Keratinocyte (primary cell): Measurements from ENCODE around the gene CA14. TPM values are rescaled to one million over a fixed set of nuclear protein-coding genes. Genes with fewer than 3 reads are reported as not detected.

Experiments used
- DNase-seq: peaks from one replicate; pipeline ENCODE4 v3.0.0-alpha.2; 2011; ENCODE audit warnings: low read depth, missing footprints, low spot score
- FAIRE-seq: peaks from 2 replicates; lab custom pipeline; 2011; peaks lifted over from hg19 to GRCh38; lab: Jason Lieb, UNC
- H2AFZ ChIP-seq: 2 replicates; pipeline ENCODE4 v1.6.0; 2012; ENCODE audit warnings: low read length, control low read depth, inconsistent platforms; ENCODE audit not compliant: control insufficient read depth
- H3K27ac ChIP-seq: 2 replicates; pipeline ENCODE4 v1.5.1; 2011; ENCODE audit warnings: low read length; ENCODE audit not compliant: control insufficient read depth, insufficient read depth
- H3K27me3 ChIP-seq: 3 replicates; pipeline ENCODE4 v1.6.0; 2011; ENCODE audit warnings: low read length; ENCODE audit not compliant: control insufficient read depth, insufficient read depth; ENCODE audit errors: extremely low read depth
- H3K36me3 ChIP-seq, 2 experiments: 2 replicates in 1 of 2; 3 replicates in 1 of 2; pipeline ENCODE4 v1.5.1; 2011; ENCODE audit warnings: low read length in 2 of 2, mild to moderate bottlenecking in 1 of 2; ENCODE audit not compliant: control insufficient read depth in 2 of 2, insufficient read depth in 2 of 2; ENCODE audit errors: extremely low read depth in 1 of 2
- H3K4me1 ChIP-seq: 3 replicates; pipeline ENCODE4 v1.5.1; 2011; ENCODE audit warnings: low read length; ENCODE audit not compliant: control insufficient read depth, insufficient read depth; ENCODE audit errors: extremely low read depth
- H3K4me2 ChIP-seq: 3 replicates; pipeline ENCODE4 v1.6.0; 2011; ENCODE audit warnings: low read depth, low read length; ENCODE audit not compliant: control insufficient read depth, insufficient read depth; ENCODE audit errors: extremely low read depth
- H3K4me3 ChIP-seq, 3 experiments: fragments of 200-600 bp in 1 of 3; sonication (generic) in 1 of 3; 2 replicates in 2 of 3; 3 replicates in 1 of 3; pipeline ENCODE4 v1.5.1; 2011 to 2016; ENCODE audit warnings: low read length in 3 of 3, mild to moderate bottlenecking in 3 of 3, control low read depth in 2 of 3, inconsistent platforms in 1 of 3, low read depth in 1 of 3, mixed read lengths in 1 of 3, mixed run types in 1 of 3, moderate library complexity in 1 of 3; ENCODE audit not compliant: control insufficient read depth in 2 of 3, insufficient read depth in 2 of 3; ENCODE audit errors: extremely low read depth in 1 of 3
- H3K79me2 ChIP-seq: 2 replicates; pipeline ENCODE4 v1.6.0; 2012; ENCODE audit warnings: low read length; ENCODE audit not compliant: control insufficient read depth, insufficient read depth
- H3K9ac ChIP-seq: 3 replicates; pipeline ENCODE4 v1.6.0; 2011; ENCODE audit warnings: low read length; ENCODE audit not compliant: control insufficient read depth, insufficient read depth; ENCODE audit errors: extremely low read depth
- H3K9me1 ChIP-seq: 3 replicates; pipeline ENCODE4 v1.6.0; 2011; ENCODE audit warnings: low read length; ENCODE audit not compliant: control insufficient read depth, insufficient read depth; ENCODE audit errors: extremely low read depth
- H3K9me3 ChIP-seq: 2 replicates; pipeline ENCODE4 v1.5.1; 2012; ENCODE audit warnings: low read depth, low read length; ENCODE audit not compliant: control insufficient read depth
- H4K20me1 ChIP-seq: 3 replicates; pipeline ENCODE4 v1.6.0; 2011; ENCODE audit warnings: low read length; ENCODE audit not compliant: control insufficient read depth, insufficient read depth; ENCODE audit errors: extremely low read depth
- EZH2 ChIP-seq: IDR thresholded peaks from one replicate; pipeline ENCODE4 v1.6.1; 2012; ENCODE audit warnings: inconsistent platforms, mild to moderate bottlenecking, low read length, moderate library complexity
- dilution Hi-C: fragments of 300-500 bp; cut with MboI; formaldehyde crosslinking; loops from one replicate; pipeline ENCODE4 v1.7.0; 2020; ENCODE audit warnings: low sequenced_read_pairs; ENCODE audit not compliant: extremely low pct_ligation_motif_present
- polyA plus RNA-seq, 5 experiments: library from polyadenylated mRNA; depleted of rRNA in 3 of 5; stranded (reverse) in 3 of 5; stranded (forward) in 1 of 5; unstranded in 1 of 5; fragments of >200 nt; gene quantifications; 1 replicate in 1 of 5; 2 replicates in 3 of 5; 3 replicates in 1 of 5; pipeline versions ENCODE4 v1.2.1 to v1.2.3, GENCODE V29; 2011 to 2012; ENCODE audit warnings: missing spikeins in 2 of 5, low read depth in 1 of 5, low replicate concordance in 1 of 5
- TF ChIP-seq, protein P1 (sequence below), 3 experiments: IDR thresholded peaks in 1 of 3; conservative IDR thresholded peaks in 1 of 3; optimal IDR thresholded peaks in 1 of 3; 2 replicates in 2 of 3; 3 replicates in 1 of 3; pipeline versions ENCODE3 to v1.5.1; 2011; ENCODE audit warnings: low read length in 3 of 3, mild to moderate bottlenecking in 3 of 3, moderate library complexity in 2 of 3, control low read depth in 1 of 3, inconsistent platforms in 1 of 3; ENCODE audit not compliant: insufficient read depth in 2 of 3; ENCODE audit errors: extremely low read depth in 1 of 3

CA14 gene
- polyA plus RNA-seq, 1 donor (not counting 4 experiments of a cell fraction or from before 2014, with no cell fraction given) = 0.24 TPM

GRCh38 chr1:150225546-150225945, 32.0 kb upstream of the CA14 start:
- H3K9me3 ChIP-seq = no peaks in the 10 kb centered on the region
- H3K9me1 ChIP-seq = no peaks in the 10 kb centered on the region
- no peak overlapping the region for H3K4me2 ChIP-seq
- H3K27ac ChIP-seq = no peak overlapping the region
- dilution Hi-C loops = no loop called here
- no peak for DNase-seq
- H3K36me3 ChIP-seq = peaks cover 5 to 7% of the 10 kb centered on the region in 2 experiments
- no peak overlapping the region for H3K4me3 ChIP-seq
- H3K79me2 ChIP-seq = no peaks in the 10 kb centered on the region
- H3K9ac ChIP-seq = no peak overlapping the region
- TF ChIP-seq, protein P1, sequence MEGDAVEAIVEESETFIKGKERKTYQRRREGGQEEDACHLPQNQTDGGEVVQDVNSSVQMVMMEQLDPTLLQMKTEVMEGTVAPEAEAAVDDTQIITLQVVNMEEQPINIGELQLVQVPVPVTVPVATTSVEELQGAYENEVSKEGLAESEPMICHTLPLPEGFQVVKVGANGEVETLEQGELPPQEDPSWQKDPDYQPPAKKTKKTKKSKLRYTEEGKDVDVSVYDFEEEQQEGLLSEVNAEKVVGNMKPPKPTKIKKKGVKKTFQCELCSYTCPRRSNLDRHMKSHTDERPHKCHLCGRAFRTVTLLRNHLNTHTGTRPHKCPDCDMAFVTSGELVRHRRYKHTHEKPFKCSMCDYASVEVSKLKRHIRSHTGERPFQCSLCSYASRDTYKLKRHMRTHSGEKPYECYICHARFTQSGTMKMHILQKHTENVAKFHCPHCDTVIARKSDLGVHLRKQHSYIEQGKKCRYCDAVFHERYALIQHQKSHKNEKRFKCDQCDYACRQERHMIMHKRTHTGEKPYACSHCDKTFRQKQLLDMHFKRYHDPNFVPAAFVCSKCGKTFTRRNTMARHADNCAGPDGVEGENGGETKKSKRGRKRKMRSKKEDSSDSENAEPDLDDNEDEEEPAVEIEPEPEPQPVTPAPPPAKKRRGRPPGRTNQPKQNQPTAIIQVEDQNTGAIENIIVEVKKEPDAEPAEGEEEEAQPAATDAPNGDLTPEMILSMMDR (optimal IDR thresholded peaks at IDR 0.05 in 1 of 3, IDR thresholded peaks at IDR 0.05 in 1 of 3, conservative IDR thresholded peaks at IDR 0.05 in 1 of 3; ENCODE audit: extremely low read depth in 1 of 3, insufficient read depth in 2 of 3, low read length in 3 of 3) = no peak
- no peak for TF ChIP-seq EZH2
- H2AFZ ChIP-seq = no peak overlapping the region
- H3K4me1 ChIP-seq = no peaks in the 10 kb centered on the region
- H3K27me3 ChIP-seq = no peaks in the 10 kb centered on the region
- FAIRE-seq = no peak
- H4K20me1 ChIP-seq = no peaks in the 10 kb centered on the region

- no peak overlapping the region for H3K9ac ChIP-seq
- H3K79me2 ChIP-seq = peaks cover 2% of the 10 kb centered on the region
- no peaks in the 10 kb centered on the region for H3K9me3 ChIP-seq
- no peak overlapping the region for H3K4me3 ChIP-seq
- no peaks in the 10 kb centered on the region for H4K20me1 ChIP-seq
- H3K4me2 ChIP-seq = no peak overlapping the region
- dilution Hi-C loops = no loop called here
- peaks cover 5 to 11% of the 10 kb centered on the region in 2 experiments for H3K36me3 ChIP-seq
- no peak for DNase-seq
- H3K9me1 ChIP-seq = no peaks in the 10 kb centered on the region
- TF ChIP-seq EZH2 = no peak
- TF ChIP-seq, protein P1 (optimal IDR thresholded peaks at IDR 0.05 in 1 of 3, IDR thresholded peaks at IDR 0.05 in 1 of 3, conservative IDR thresholded peaks at IDR 0.05 in 1 of 3; ENCODE audit: extremely low read depth in 1 of 3, insufficient read depth in 2 of 3, low read length in 3 of 3) = no peak
- H3K4me1 ChIP-seq = no peaks in the 10 kb centered on the region
- no peak for FAIRE-seq
- H3K27ac ChIP-seq = no peak overlapping the region
- no peak overlapping the region for H2AFZ ChIP-seq
- no peaks in the 10 kb centered on the region for H3K27me3 ChIP-seq
Measured at GRCh38 chr1:150226486-150226885, 31.1 kb upstream of the CA14 start.
